Osteoblast (primary cell): Measurements from ENCODE around the gene CEPT1. TPM values are rescaled to one million over a fixed set of nuclear protein-coding genes. Genes with fewer than 3 reads are reported as not detected.
A peak's percentile ranks its signal among the peaks of the same experiment; 100 is the strongest.

Experiments used
- DNase-seq: peaks from one replicate; pipeline ENCODE4 v3.0.0; 2011; ENCODE audit warnings: low spot score, mixed read lengths; ENCODE audit not compliant: insufficient read length; ENCODE audit errors: missing footprints
- H2AFZ ChIP-seq: 2 replicates; pipeline ENCODE4 v1.6.0; 2011; ENCODE audit warnings: mild to moderate bottlenecking, low read length
- H3K27ac ChIP-seq: 2 replicates; pipeline ENCODE4 v1.5.1; 2011; ENCODE audit warnings: mild to moderate bottlenecking, low read depth, low read length, moderate library complexity
- H3K27me3 ChIP-seq: 2 replicates; pipeline ENCODE4 v1.6.0; 2012; ENCODE audit warnings: mild to moderate bottlenecking, control low read depth, inconsistent platforms, low read length, moderate library complexity; ENCODE audit not compliant: insufficient read depth
- H3K36me3 ChIP-seq: 2 replicates; pipeline ENCODE4 v1.5.1; 2011; ENCODE audit warnings: mild to moderate bottlenecking, low read length, control low read depth, moderate library complexity; ENCODE audit not compliant: insufficient read depth
- H3K4me1 ChIP-seq: 2 replicates; pipeline ENCODE4 v1.5.1; 2011; ENCODE audit warnings: mild to moderate bottlenecking, low read length, control low read depth, moderate library complexity; ENCODE audit not compliant: insufficient read depth
- H3K4me2 ChIP-seq: 2 replicates; pipeline ENCODE4 v1.6.0; 2011; ENCODE audit warnings: mild to moderate bottlenecking, low read length; ENCODE audit not compliant: insufficient read depth
- H3K4me3 ChIP-seq: fragments of 200-600 bp; sonication (generic); 3 replicates; pipeline ENCODE4 v1.5.1; 2012; ENCODE audit warnings: mild to moderate bottlenecking, low read length, inconsistent platforms; ENCODE audit not compliant: insufficient read depth
- H3K79me2 ChIP-seq: 2 replicates; pipeline ENCODE4 v1.6.0; 2012; ENCODE audit warnings: mild to moderate bottlenecking, low read length, control low read depth, inconsistent platforms; ENCODE audit not compliant: insufficient read depth
- H3K9me3 ChIP-seq: 2 replicates; pipeline ENCODE4 v1.5.1; 2011; ENCODE audit warnings: low read depth, low read length, control low read depth
- H4K20me1 ChIP-seq: 2 replicates; pipeline ENCODE4 v1.6.0; 2012; ENCODE audit warnings: mild to moderate bottlenecking, low read length, control low read depth; ENCODE audit not compliant: insufficient read depth
- total RNA-seq: library from RNA; depleted of rRNA; stranded (reverse); fragments of >200 nt; gene quantifications from 2 replicates; pipeline ENCODE4 v1.2.3, GENCODE V29; 2012
- TF ChIP-seq, protein P1 (sequence below): IDR thresholded peaks from 2 replicates; pipeline ENCODE4 v1.5.1; 2011; ENCODE audit warnings: mild to moderate bottlenecking, low read depth, low read length, moderate library complexity; ENCODE audit errors: extremely low read depth

Gene CEPT1
- total RNA-seq, 1 donor, result 37.3 TPM

DNA sequence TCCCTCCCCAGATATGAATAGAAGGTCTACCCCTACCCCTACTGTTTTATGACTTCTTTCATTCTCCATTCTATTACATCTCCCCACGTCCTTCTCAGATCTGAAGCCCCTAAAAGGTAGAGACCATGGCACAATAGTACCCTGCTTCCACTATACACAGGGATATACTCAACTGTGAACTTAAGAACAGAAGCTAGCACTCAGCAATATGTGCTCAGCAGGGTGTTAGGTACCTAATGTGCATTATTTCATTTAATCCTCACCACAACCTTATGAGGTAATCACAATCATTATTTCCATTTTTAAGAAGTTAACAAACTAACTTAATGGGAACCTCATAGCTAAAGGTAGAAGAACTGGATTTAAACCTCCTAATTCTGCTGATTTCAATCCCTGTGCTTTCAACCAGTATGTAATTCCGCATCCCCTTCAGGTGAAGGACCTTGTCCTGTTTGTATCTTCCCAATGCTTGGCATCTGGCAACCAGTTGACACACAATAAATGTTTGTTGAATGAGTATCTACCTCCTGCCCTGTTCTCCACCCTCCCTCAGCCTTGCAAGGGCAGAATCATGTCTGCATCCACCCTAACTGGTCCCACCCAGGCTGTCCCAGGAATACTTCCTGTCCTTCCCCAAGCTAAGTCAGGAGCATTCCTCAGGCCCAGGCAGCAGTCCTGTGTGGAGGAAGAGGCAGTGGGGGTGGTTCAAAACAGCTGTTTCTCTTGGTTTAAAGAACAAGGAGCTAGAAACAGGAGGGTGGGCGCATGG is 53.9 kb downstream of the CEPT1 start:
- H3K4me2 ChIP-seq, result no peak overlapping the region
- no peak for DNase-seq
- H3K79me2 ChIP-seq, result no peaks in the 10 kb centered on the region
- H2AFZ ChIP-seq, result no peak overlapping the region
- H3K27me3 ChIP-seq, result no peaks in the 10 kb centered on the region
- H3K4me1 ChIP-seq, result peaks cover 39% of the 10 kb centered on the region
- peaks cover 2% of the 10 kb centered on the region for H3K36me3 ChIP-seq
- no peaks in the 10 kb centered on the region for H4K20me1 ChIP-seq
- H3K4me3 ChIP-seq, result no peak overlapping the region
- TF ChIP-seq, protein P1, sequence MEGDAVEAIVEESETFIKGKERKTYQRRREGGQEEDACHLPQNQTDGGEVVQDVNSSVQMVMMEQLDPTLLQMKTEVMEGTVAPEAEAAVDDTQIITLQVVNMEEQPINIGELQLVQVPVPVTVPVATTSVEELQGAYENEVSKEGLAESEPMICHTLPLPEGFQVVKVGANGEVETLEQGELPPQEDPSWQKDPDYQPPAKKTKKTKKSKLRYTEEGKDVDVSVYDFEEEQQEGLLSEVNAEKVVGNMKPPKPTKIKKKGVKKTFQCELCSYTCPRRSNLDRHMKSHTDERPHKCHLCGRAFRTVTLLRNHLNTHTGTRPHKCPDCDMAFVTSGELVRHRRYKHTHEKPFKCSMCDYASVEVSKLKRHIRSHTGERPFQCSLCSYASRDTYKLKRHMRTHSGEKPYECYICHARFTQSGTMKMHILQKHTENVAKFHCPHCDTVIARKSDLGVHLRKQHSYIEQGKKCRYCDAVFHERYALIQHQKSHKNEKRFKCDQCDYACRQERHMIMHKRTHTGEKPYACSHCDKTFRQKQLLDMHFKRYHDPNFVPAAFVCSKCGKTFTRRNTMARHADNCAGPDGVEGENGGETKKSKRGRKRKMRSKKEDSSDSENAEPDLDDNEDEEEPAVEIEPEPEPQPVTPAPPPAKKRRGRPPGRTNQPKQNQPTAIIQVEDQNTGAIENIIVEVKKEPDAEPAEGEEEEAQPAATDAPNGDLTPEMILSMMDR, result no peak
- no peak overlapping the region for H3K27ac ChIP-seq
- no peaks in the 10 kb centered on the region for H3K9me3 ChIP-seq

DNA sequence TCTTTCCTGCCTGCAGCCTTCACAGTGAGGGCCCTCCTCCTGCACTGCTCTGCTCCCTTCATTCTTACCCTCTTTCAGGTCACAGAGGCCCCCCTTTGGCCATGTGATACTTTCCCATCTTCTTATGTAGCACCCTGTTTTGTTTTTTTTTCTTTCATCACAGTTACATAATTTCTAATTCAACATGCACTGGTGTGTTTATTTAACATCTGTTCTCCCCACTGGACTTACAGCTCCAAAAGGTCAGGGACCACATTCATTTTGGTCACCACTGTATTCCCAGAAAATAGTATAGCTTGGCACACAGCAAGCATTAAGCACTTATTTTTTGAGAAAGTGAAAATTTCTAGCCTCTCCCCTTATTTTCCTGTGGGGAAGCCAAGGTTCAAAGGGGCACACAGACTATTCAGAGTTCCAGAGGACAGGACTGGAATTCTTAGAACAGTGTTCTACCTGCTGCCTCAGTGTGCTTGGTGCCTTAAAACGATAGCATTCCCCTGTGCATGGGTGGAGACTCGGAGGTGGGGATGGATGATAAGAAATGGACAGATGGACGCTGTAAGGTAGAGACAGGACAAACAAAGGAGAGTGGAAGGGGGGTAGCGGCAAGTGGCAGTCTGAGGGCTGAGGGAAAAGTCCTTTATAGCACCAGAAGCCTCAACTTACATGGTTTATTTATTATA is 55.1 kb downstream of the CEPT1 start:
- DNase-seq, result peak; percentile 51
- Histone ChIP-seq H3K4me3 (no peak overlapping the region), H3K4me2 (no peak overlapping the region), H2AFZ (no peak overlapping the region), H4K20me1 (no peaks in the 10 kb centered on the region), H3K27ac (no peak overlapping the region), H3K27me3 (no peaks in the 10 kb centered on the region), H3K4me1 (peaks cover 37% of the 10 kb centered on the region), H3K36me3 (no peaks in the 10 kb centered on the region), H3K79me2 (no peaks in the 10 kb centered on the region), H3K9me3 (no peaks in the 10 kb centered on the region)
- TF ChIP-seq, protein P1, result no peak

DNA sequence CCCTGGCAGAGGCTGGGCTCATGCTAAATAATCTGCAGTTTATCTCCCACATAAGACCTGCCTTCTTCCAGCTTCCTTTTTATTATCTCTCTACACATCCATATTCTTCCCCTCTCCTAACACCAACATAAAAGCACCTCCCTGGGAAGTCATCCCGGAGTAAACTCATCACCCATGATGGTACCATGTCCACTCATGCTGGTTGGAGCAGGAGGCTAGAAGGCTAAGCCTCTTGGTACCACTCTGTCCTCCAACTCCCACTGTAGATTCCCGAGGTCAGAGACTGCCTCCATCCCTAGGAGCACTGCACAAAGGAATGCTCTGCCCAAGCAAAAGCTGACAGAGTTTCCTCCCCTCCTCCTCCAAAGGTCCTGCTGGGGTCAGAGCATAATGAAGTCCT is 56.2 kb downstream of the CEPT1 start:
- H3K27ac ChIP-seq, result no peak overlapping the region
- no peaks in the 10 kb centered on the region for H3K27me3 ChIP-seq
- H3K4me2 ChIP-seq, result no peak overlapping the region
- TF ChIP-seq, protein P1, result no peak
- no peaks in the 10 kb centered on the region for H3K79me2 ChIP-seq
- no peaks in the 10 kb centered on the region for H3K36me3 ChIP-seq
- no peak overlapping the region for H2AFZ ChIP-seq
- H3K4me3 ChIP-seq, result no peak overlapping the region
- H3K4me1 ChIP-seq, result peaks cover 26% of the 10 kb centered on the region
- H3K9me3 ChIP-seq, result no peaks in the 10 kb centered on the region
- no peaks in the 10 kb centered on the region for H4K20me1 ChIP-seq
- peak; percentile 67 for DNase-seq

DNA sequence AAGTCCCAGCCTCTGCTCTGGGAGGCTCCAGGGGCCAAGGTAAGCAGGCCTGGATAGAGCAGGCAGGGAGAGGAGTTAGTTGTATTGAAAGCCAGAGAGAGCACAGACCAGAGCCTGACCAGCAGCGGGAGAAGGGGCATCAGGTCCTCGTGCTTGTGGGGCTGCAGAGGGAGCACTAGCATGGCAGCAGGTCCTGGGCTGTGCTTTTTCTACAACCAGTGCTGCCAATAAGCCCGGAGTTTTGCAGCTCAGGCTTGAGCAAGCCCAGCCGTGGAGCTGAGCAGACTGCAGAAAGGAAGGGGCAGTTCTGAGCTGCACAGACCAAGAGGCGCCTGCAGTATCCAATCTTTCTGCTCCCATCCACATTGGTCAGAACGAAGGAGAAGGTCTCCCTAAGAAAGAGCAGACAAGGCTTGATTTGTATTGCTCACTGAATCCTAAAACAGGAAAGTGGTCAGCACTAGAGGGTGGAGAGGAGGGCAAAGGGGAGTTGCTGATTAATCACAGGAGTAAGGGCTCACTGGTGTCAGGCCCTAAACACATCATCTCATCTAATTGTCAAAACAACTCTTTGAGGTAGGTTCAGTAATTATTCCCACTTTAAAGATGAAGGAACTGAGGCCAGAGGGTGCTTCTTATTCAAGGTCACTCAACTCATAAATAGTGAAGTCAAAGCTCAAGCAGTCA is 57.7 kb downstream of the CEPT1 start:
- Histone ChIP-seq H3K4me2 (no peak overlapping the region), H4K20me1 (no peaks in the 10 kb centered on the region), H3K79me2 (no peaks in the 10 kb centered on the region), H3K27me3 (no peaks in the 10 kb centered on the region), H3K4me3 (no peak overlapping the region), H2AFZ (no peak overlapping the region), H3K27ac (no peak overlapping the region), H3K9me3 (no peaks in the 10 kb centered on the region), H3K4me1 (peaks cover 11% of the 10 kb centered on the region), H3K36me3 (no peaks in the 10 kb centered on the region)
- TF ChIP-seq, protein P1, result peak; percentile 44
- no peak for DNase-seq
